ENCODE measurements around the gene UGCG. TPM values are rescaled to one million over a fixed set of nuclear protein-coding genes. Genes with fewer than 3 reads are reported as not detected.

The UGCG gene
- total RNA-seq, 1 experiment from 2014 or later = 32.6 TPM

GRCh38 chr9:111966861-111967291, 70.3 kb downstream of the UGCG start:
- no peak overlapping the region for H3K27ac ChIP-seq (ENCODE audit: low read depth, low read length)
- H4K20me1 ChIP-seq (ENCODE audit: insufficient read depth) = no peaks in the 10 kb centered on the region
- H3K4me3 ChIP-seq (replicated peaks in 1 of 2; ENCODE audit: low read depth in 1 of 2, low read length in 2 of 2) = no peak overlapping the region
- no peaks in the 10 kb centered on the region for H3K9me2 ChIP-seq (ENCODE audit: insufficient read depth)
- H3K4me1 ChIP-seq (ENCODE audit: control insufficient read depth in 1 of 2, insufficient read depth in 2 of 2, low read length in 2 of 2) = peaks cover 11 to 42% of the 10 kb centered on the region in 2 experiments
- no peak overlapping the region for H3K9ac ChIP-seq (ENCODE audit: low read length)
- H3K4me2 ChIP-seq (ENCODE audit: low read length) = no peak overlapping the region
- no peaks in the 10 kb centered on the region for H3K9me3 ChIP-seq (ENCODE audit: control insufficient read depth in 1 of 2, insufficient read depth in 1 of 2, low read depth in 1 of 2, low read length in 2 of 2)
- H3K36me3 ChIP-seq (ENCODE audit: control insufficient read depth in 1 of 2, insufficient read depth in 2 of 2, low read length in 2 of 2) = no peaks in the 10 kb centered on the region
- no peak for TF ChIP-seq ELF1 (IDR thresholded peaks at IDR 0.05; ENCODE audit: borderline replicate concordance, low read depth)
- no peak for TF ChIP-seq RAD21 (IDR thresholded peaks at IDR 0.05; ENCODE audit: low read depth)
- ATAC-seq (no peak), DNase-seq (ENCODE audit: low read depth, low spot score) (no peak)
- ChIA-PET POLR2A (no interaction called here), RAD21 (ENCODE audit: low non-redundant PET in 1 of 2, low total read pairs in 2 of 2, uncharacterized antibody in 2 of 2, unreplicated experiment in 2 of 2) (no interaction called here), CTCF (no interaction called here)
- no peaks in the 10 kb centered on the region for H3K27me3 ChIP-seq (ENCODE audit: insufficient read depth, low read length)
- no TSS peak for BruUV-seq (replicated peaks)
- intact Hi-C loops (cut with micrococcal nuclease) = no loop called here
- no peak overlapping the region for H2AFZ ChIP-seq (ENCODE audit: low read depth, low read length, poor library complexity, severe bottlenecking)
- H3K79me2 ChIP-seq (ENCODE audit: insufficient read depth, low read length) = no peaks in the 10 kb centered on the region

DNA sequence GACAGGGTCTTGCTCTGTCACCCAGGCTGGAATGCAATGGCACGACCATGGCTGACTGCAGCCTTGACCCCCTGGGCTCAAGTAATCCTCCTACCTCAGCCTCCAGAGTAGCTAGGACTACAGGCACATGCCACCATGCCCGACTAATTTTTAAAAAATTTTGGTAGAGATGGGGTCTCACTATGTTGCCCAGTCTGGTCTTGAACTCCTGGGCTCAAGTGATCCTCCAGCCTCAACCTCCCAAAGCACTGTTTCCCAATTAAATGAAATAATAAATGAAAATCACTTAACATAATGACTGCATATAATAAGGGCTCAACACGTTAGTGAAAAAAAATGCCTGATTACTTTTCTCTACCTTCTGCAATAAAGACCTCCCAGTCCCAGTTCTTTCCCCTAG, 71.0 kb downstream of the UGCG start:
- no TSS peak for BruUV-seq (replicated peaks)
- no peak for ATAC-seq
- no peak for TF ChIP-seq YY1 (IDR thresholded peaks at IDR 0.05; ENCODE audit: extremely low read depth, insufficient replicate concordance, low read depth, low read length)
- TF ChIP-seq ZBTB33 (IDR thresholded peaks at IDR 0.05; ENCODE audit: extremely low read depth, insufficient replicate concordance, low read length) = no peak
- TF ChIP-seq SP1 (IDR thresholded peaks at IDR 0.05; ENCODE audit: low read depth) = no peak
- TF ChIP-seq ELF1 (IDR thresholded peaks at IDR 0.05; ENCODE audit: borderline replicate concordance, low read depth) = no peak
- TF ChIP-seq SIN3A (IDR thresholded peaks at IDR 0.05; ENCODE audit: low read depth) = no peak
- TF ChIP-seq RAD21 (IDR thresholded peaks at IDR 0.05; ENCODE audit: low read depth) = no peak
- no peak for TF ChIP-seq EGR1 (IDR thresholded peaks at IDR 0.05; ENCODE audit: low read depth)
- no peak for TF ChIP-seq POLR2A (IDR thresholded peaks at IDR 0.05; ENCODE audit: borderline replicate concordance, extremely low read depth, insufficient read depth, insufficient read length)
- no peak for TF ChIP-seq REST (IDR thresholded peaks at IDR 0.05; ENCODE audit: low read depth)
- TF ChIP-seq CBX3 (IDR thresholded peaks at IDR 0.05; ENCODE audit: low read depth) = no peak
- no peak for TF ChIP-seq POLR2AphosphoS5 (IDR thresholded peaks at IDR 0.05; ENCODE audit: low read depth, low read length)
- TF ChIP-seq FOSL1 (IDR thresholded peaks at IDR 0.05; ENCODE audit: low read depth) = no peak
- TF ChIP-seq, protein P1, sequence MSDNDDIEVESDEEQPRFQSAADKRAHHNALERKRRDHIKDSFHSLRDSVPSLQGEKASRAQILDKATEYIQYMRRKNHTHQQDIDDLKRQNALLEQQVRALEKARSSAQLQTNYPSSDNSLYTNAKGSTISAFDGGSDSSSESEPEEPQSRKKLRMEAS (IDR thresholded peaks at IDR 0.05) = no peak

More for the DNA sequence above, 71.0 kb downstream of the UGCG start:
- intact Hi-C loops (cut with micrococcal nuclease) = no loop called here
- POLR2A ChIA-PET = no interaction called here
- H3K9me2 ChIP-seq (ENCODE audit: insufficient read depth) = no peaks in the 10 kb centered on the region
- no peak for DNase-seq (ENCODE audit: low read depth, low spot score)
- no peak overlapping the region for H2AFZ ChIP-seq (ENCODE audit: low read depth, low read length, poor library complexity, severe bottlenecking)
- no peaks in the 10 kb centered on the region for H3K27me3 ChIP-seq (ENCODE audit: insufficient read depth, low read length)
- RAD21 ChIA-PET (ENCODE audit: low non-redundant PET in 1 of 2, low total read pairs in 2 of 2, uncharacterized antibody in 2 of 2, unreplicated experiment in 2 of 2) = no interaction called here
- H3K9ac ChIP-seq (ENCODE audit: low read length) = no peak overlapping the region
- H4K20me1 ChIP-seq (ENCODE audit: insufficient read depth) = no peaks in the 10 kb centered on the region
- no peak overlapping the region for H3K4me3 ChIP-seq (replicated peaks in 1 of 2; ENCODE audit: low read depth in 1 of 2, low read length in 2 of 2)
- CTCF ChIA-PET = no interaction called here
- no peaks in the 10 kb centered on the region for H3K79me2 ChIP-seq (ENCODE audit: insufficient read depth, low read length)
- H3K36me3 ChIP-seq (ENCODE audit: control insufficient read depth in 1 of 2, insufficient read depth in 2 of 2, low read length in 2 of 2) = no peaks in the 10 kb centered on the region
- no peaks in the 10 kb centered on the region for H3K9me3 ChIP-seq (ENCODE audit: control insufficient read depth in 1 of 2, insufficient read depth in 1 of 2, low read depth in 1 of 2, low read length in 2 of 2)
- no peak overlapping the region for H3K4me2 ChIP-seq (ENCODE audit: low read length)
- no peak overlapping the region for H3K27ac ChIP-seq (ENCODE audit: low read depth, low read length)
- peaks cover 10 to 38% of the 10 kb centered on the region in 2 experiments for H3K4me1 ChIP-seq (ENCODE audit: control insufficient read depth in 1 of 2, insufficient read depth in 2 of 2, low read length in 2 of 2)
